ENCODE results near the gene DLEC1. TPM values are rescaled to one million over a fixed set of nuclear protein-coding genes. Genes with fewer than 3 reads are reported as not detected.
"Not testable (repeated sequence)": the region's sequence is repeated elsewhere in the genome, so short reads cannot be mapped to it uniquely, and the experiment has no call there.

Gene DLEC1
- total RNA-seq, 1 experiment from 2014 or later: not detected

- no peak for DNase-seq (ENCODE audit: low spot score)
Measured at GRCh38 chr3:38017445-38018295, 21.3 kb upstream of the DLEC1 start.

- DNase-seq (ENCODE audit: low spot score): no peak
Measured at GRCh38 chr3:38018296-38019266, 20.4 kb upstream of the DLEC1 start.

- no peak for DNase-seq (ENCODE audit: low spot score)
Measured at GRCh38 chr3:38019658-38020341, 19.2 kb upstream of the DLEC1 start.

GRCh38 chr3:38020342-38020726 lies 18.7 kb upstream of the DLEC1 start:
- DNase-seq (ENCODE audit: low spot score): no peak

GRCh38 chr3:38021196-38021595 lies 17.8 kb upstream of the DLEC1 start:
- DNase-seq (ENCODE audit: low spot score): no peak

GRCh38 chr3:38022301-38022700 lies 16.7 kb upstream of the DLEC1 start:
- no peak for DNase-seq (ENCODE audit: low spot score)

GRCh38 chr3:38022896-38023709 lies 15.9 kb upstream of the DLEC1 start:
- DNase-seq (ENCODE audit: low spot score): no peak

- no peak for DNase-seq (ENCODE audit: low spot score)
Measured at GRCh38 chr3:38026856-38027255, 12.2 kb upstream of the DLEC1 start.

GRCh38 chr3:38027466-38028465 lies 11.2 kb upstream of the DLEC1 start:
- DNase-seq (ENCODE audit: low spot score): no peak

GRCh38 chr3:38028621-38029361 lies 10.2 kb upstream of the DLEC1 start:
- DNase-seq (ENCODE audit: low spot score): no peak

- no peak for DNase-seq (ENCODE audit: low spot score)
Measured at GRCh38 chr3:38029400-38030125, 9.4 kb upstream of the DLEC1 start, which contains the start of gene PLCD1. Gene PLCD1, minus strand, starts transcription at chr3:38029642. Its CDS starts 103 bp downstream, at chr3:38029539.

- DNase-seq (ENCODE audit: low spot score): no peak
Measured at GRCh38 chr3:38030126-38031021, 8.6 kb upstream of the DLEC1 start.

- DNase-seq (ENCODE audit: low spot score): peak; percentile 89
Measured at GRCh38 chr3:38031022-38031994, 7.7 kb upstream of the DLEC1 start.

- DNase-seq (ENCODE audit: low spot score): no peak
Measured at GRCh38 chr3:38032328-38032865, 6.6 kb upstream of the DLEC1 start.

GRCh38 chr3:38033586-38033985 lies 5.4 kb upstream of the DLEC1 start:
- DNase-seq (ENCODE audit: low spot score): not testable (repeated sequence)

GRCh38 chr3:38034335-38034734 lies 4.7 kb upstream of the DLEC1 start:
- not testable (repeated sequence) for DNase-seq (ENCODE audit: low spot score)
